LHCN-M2 (cell line): Measurements from ENCODE around the gene SLC26A11. TPM values are rescaled to one million over a fixed set of nuclear protein-coding genes. Genes with fewer than 3 reads are reported as not detected.
"Not testable (repeated sequence)": the region's sequence is repeated elsewhere in the genome, so short reads cannot be mapped to it uniquely, and the experiment has no call there.

Experiments used
- DNase-seq: peaks from one replicate; pipeline ENCODE4 v3.0.0-alpha.2; 2012; ENCODE audit warnings: low read depth
- total RNA-seq: library from RNA; depleted of rRNA; stranded (reverse); fragments of >200 nt; gene quantifications from 2 replicates; pipeline ENCODE4 v1.2.3, GENCODE V29; 2014

Gene SLC26A11
- total RNA-seq, 1 experiment from 2014 or later = 9.6 TPM

GRCh38 chr17:80243526-80244433, 23.6 kb downstream of the SLC26A11 start:
- no peak for DNase-seq

- not testable (repeated sequence) for DNase-seq
Measured at GRCh38 chr17:80244448-80244847, 24.2 kb downstream of the SLC26A11 start.

- DNase-seq = no peak
Measured at GRCh38 chr17:80244871-80245509, 24.8 kb downstream of the SLC26A11 start.

DNA sequence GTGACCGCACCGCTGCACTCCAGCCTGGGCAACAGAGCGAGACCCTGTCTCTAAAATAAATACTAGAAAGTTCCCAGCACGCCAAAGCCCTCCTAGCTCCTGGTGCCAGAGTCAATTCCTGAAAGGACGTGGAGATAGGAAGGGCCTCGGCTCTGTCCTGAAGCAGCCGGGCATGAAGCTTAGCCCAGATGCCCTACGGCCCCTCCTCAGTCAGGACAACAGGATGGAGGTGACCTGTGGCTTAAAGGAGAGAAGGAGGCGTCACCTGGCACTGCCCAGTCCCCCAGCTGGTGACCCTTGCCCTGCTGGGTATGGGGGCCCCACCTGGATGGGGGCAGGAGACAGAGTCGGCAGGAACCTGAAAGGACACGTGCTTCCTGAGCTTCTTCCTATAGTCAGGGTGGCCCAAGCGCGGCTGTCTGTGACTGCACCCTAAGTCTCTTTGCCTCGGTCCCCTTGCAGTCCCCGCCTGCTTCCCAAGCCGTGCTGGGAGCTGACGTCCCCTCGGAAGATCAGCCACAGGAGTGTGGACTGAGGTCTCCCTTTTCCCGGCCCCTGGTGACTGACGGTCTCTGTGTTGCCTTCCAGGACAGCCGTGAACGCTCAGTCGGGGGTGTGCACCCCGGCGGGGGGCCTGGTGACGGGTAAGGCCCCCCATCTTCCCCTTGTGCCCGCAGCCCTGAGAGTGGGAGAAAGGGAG, 25.5 kb downstream of the SLC26A11 start:
- no peak for DNase-seq

DNA sequence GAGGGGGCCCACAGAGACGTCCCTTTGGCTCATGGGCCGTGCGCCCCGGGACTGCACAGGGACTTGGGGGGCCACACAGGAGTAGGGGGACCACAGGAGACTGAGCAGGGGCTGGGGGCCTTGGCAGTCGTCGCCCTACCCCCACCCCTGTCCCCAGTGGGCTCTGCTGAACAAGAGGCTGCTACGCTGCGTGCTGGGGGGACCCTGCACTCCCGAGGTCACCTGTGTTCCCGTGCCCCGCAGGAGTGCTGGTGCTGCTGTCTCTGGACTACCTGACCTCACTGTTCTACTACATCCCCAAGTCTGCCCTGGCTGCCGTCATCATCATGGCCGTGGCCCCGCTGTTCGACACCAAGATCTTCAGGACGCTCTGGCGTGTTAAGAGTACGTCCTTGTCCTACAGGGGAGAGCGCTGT, 26.0 kb downstream of the SLC26A11 start:
- no peak for DNase-seq

- DNase-seq = no peak
Measured at GRCh38 chr17:80246726-80247125, 26.5 kb downstream of the SLC26A11 start.

- no peak for DNase-seq
Measured at GRCh38 chr17:80247561-80247960, 27.3 kb downstream of the SLC26A11 start.

DNA sequence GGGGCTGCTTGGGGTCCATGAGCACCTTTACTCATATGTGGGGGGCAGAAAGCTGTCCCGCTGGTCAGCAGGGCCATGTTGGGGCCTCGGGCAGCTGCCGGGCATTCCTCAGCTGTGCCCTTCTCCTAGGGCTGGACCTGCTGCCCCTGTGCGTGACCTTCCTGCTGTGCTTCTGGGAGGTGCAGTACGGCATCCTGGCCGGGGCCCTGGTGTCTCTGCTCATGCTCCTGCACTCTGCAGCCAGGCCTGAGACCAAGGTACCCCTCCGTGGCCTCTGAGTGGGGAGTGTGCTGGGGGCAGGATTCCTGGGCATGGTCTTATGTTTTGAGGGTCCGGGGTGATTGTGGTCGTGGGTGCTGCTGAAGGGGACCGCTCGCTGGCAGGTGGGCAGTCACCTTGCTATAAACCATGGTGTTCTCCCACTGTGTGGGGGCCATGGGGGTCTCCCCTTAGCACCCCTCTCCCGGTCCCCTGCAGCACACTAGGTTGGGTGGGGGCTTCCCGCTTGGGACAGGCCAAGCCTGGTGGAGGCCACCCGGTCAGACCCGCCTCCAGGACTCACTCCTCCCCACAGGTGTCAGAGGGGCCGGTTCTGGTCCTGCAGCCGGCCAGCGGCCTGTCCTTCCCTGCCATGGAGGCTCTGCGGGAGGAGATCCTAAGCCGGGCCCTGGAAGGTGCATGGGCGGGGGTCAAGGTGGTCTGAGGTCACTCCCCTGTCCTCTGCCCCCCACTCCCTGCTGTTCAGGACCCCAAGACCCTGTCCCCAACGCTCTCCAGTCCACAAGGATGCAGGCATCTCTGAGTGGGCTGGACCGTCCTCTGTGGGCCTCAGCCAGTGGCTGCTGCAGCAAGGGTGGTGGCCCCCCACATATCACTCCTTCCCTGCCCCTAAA, 28.0 kb downstream of the SLC26A11 start:
- DNase-seq = no peak

GRCh38 chr17:80248894-80249710, 28.9 kb downstream of the SLC26A11 start:
- no peak for DNase-seq

DNA sequence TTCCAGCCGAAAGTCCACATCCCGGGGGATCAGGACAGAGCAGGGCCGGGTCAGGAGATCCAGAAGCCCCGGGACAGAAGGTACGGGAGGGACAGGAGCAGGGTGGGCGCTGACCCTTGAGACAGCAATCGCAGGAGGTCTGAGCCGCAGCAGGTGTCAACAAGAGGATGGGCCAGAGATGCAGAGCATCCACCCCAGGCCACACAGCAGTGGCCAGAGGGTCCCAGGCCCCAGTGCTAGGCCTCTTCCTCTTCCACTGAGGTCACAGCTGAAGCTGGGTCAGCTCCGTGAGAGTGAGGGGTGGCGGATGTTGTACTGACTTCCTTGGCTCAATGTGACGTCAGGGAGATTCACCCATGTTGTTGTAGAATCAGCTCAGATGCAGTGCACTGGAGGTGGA, 31.7 kb downstream of the SLC26A11 start:
- no peak for DNase-seq

DNA sequence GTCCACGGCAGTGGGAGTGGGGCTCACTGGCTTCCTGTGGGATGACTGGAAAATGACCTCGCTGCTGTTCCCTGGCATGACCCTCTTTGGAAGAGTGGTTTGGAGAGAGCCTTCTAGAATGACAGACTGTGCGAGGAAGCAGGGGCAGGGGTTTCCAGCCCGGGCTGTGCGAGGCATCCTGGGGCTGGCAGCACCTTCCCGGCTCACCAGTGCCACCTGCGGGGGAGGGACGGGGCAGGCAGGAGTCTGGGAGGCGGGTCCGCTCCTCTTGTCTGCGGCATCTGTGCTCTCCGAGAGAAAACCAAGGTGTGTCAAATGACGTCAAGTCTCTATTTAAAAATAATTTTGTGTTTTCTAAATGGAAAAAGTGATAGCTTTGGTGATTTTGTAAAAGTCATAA, 32.6 kb downstream of the SLC26A11 start:
- no peak for DNase-seq

DNA sequence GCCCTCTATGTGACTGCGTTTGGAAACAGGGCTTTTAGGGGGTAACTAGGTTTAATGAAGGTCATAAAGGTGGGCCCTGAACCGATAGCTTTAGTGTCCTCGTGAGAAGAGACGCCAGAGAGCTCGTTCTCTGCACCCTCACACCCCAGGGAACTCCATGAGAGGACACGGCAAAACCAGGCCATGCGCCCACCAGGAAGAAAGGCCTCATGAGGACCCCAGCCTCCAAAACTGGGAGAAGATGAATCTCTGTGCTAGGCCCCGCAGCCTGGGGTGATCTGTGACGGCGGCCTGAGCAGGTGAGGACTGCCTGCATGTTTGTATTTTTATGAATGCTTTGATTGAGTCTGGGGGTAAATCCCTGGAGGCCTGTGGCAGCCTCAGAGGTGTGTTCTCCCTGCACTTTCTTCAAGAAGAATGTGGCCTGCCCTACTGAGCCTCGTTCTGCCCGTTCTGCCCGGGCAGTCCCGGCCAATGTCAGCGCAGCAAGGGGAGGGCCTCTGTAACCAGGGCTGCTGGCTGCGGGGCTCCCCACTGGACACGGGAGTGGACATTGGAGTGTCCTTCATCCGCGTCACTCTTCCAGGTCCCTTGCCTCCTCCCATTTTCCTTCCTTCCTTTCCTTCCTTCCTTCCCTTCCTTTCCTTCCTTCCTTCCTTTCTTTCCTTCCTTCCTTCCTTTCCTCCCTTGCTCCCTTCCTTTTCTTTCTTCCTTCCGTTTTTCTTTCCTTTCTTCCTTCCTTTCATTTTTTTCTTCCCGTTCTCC, 33.6 kb downstream of the SLC26A11 start:
- no peak for DNase-seq

DNA sequence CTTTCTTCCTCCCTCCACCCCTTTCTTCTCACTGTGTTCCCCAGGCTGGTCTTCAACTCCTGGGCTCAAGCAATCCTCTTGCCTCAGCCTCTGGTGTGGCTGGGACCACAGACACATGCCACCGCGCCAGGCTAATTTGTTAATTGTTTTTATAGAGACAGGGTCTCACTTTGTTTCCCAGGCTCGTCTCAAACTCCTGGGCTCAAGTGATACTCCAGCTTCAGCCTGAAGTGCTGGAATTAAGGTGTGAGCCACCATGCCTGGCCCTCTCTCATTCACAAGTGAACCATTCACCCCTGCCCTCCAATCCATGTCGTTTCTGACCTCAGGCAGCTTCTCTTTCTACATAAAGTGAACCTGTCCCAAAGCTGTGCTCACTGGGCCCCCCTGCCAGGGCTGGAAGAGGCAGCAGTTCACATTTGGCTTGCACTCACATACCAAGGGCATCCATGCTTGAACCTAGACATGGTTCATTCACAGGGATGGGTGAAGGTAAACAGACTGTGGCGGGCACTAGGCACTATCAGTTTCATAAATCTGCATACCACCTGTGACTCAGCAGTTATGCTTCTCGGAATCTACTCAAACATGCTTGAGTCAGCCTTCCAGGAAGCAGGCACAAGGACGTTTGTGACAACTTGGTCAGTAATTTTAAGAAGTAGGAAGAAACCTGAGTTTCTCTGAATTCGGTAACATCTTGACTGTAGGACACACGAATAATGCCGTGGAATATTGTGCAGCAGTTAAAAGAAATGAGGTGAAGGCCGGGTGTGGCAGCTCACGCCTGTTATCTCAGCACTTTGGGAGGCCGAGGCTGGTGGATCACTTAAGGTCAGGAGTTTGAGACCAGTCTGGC, 34.4 kb downstream of the SLC26A11 start:
- peak; percentile 92 for DNase-seq

- DNase-seq = no peak
Measured at GRCh38 chr17:80256034-80256350, 35.8 kb downstream of the SLC26A11 start.

DNA sequence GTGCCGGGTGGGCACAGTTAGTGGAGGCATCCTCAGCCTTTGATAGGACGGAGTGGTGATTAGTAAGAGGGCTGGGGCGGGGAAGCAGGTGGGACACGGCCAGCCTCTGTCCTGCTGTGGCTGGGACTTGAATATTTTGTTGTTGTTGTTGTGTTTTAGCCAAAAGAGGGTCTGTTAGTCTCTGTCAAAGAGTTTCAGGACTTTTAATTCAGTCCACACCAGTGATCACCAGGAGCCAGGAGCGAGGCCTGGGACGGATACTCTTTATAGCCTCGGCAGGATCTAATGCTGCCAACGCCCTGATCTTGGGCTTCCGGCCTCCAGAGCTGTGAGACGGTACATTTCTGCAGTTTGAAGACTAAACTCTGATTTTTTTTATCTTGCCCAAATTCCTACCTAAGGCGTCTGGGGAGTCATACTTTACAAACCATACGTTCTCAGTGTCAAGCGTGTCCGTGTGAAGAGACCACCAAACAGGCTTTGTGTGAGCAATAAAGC, 37.5 kb downstream of the SLC26A11 start:
- no peak for DNase-seq

GRCh38 chr17:80258296-80258695, 38.1 kb downstream of the SLC26A11 start:
- DNase-seq = not testable (repeated sequence)

GRCh38 chr17:80259457-80260068, 39.3 kb downstream of the SLC26A11 start:
- DNase-seq = no peak

DNA sequence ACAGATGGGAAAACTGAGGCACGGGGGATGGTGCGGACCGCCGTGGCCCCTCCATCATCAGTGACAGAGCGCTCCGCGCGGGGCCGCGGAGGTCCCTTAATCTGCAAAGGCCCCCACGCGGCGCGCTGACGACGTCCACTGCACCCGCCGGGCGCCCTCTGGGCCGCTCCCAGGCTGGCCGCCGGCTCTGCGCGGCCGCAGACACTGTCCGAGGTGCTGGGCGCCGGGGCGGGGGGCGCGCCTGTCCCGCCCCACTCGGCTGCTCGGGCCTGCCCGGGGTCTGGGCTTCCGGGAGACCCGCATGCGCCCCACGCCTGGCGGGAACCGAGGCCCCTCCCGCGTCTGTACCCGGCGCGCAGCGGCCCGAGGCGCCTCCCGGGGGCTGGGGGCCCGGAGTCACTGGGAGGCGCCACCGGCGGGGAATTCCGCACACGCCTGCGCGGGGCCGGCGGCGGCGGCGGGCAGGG, 39.9 kb downstream of the SLC26A11 start:
- peak; percentile 71 for DNase-seq
